Measurements from ENCODE around the gene DDOST. TPM values are rescaled to one million over a fixed set of nuclear protein-coding genes. Genes with fewer than 3 reads are reported as not detected.

The DDOST gene
- polyA plus RNA-seq (2013, experiment 1 of 2; ENCODE audit: insufficient read length): 342 TPM
- 309 TPM for polyA plus RNA-seq (2013, experiment 2 of 2; ENCODE audit: insufficient read length)

- peak; percentile 98 for DNase-seq
These were observed at the start of gene DDOST for GRCh38 chr1:20661207-20662109. Gene DDOST (minus strand): TSS chr1:20661369. CDS start chr1:20661350, 19 bp downstream.

GRCh38 chr1:20710469-20711284, 49.5 kb upstream of the DDOST start:
- DNase-seq: no peak

- no peak for DNase-seq
These were observed 48.7 kb upstream of the DDOST start for GRCh38 chr1:20709868-20710267.

- DNase-seq: no peak
These were observed 47.7 kb upstream of the DDOST start for GRCh38 chr1:20708891-20709290.

GRCh38 chr1:20708057-20708456, 46.9 kb upstream of the DDOST start:
- no peak for DNase-seq

GRCh38 chr1:20706841-20707240, 45.7 kb upstream of the DDOST start:
- no peak for DNase-seq

GRCh38 chr1:20705203-20705755, 44.1 kb upstream of the DDOST start:
- no peak for DNase-seq

- DNase-seq: no peak
These were observed 43.4 kb upstream of the DDOST start for GRCh38 chr1:20704390-20705202.

- no peak for DNase-seq
These were observed 42.1 kb upstream of the DDOST start for GRCh38 chr1:20703124-20703756.

GRCh38 chr1:20702416-20702815, 41.2 kb upstream of the DDOST start:
- DNase-seq: no peak

GRCh38 chr1:20701847-20702246, 40.7 kb upstream of the DDOST start:
- DNase-seq: no peak

GRCh38 chr1:20701446-20701845, 40.3 kb upstream of the DDOST start:
- no peak for DNase-seq

GRCh38 chr1:20700636-20701215, 39.6 kb upstream of the DDOST start:
- no peak for DNase-seq

- DNase-seq: no peak
These were observed 38.4 kb upstream of the DDOST start for GRCh38 chr1:20699558-20699957.

- peak; percentile 73 for DNase-seq
These were observed 37.2 kb upstream of the DDOST start for GRCh38 chr1:20698195-20698910.

GRCh38 chr1:20697563-20697962, 36.4 kb upstream of the DDOST start:
- DNase-seq: no peak

GRCh38 chr1:20696397-20697333, 35.5 kb upstream of the DDOST start:
- peak; percentile 96 for DNase-seq

GRCh38 chr1:20695515-20695914, 34.3 kb upstream of the DDOST start:
- no peak for DNase-seq

GRCh38 chr1:20693623-20694022, 32.5 kb upstream of the DDOST start:
- no peak for DNase-seq

All from fibroblast of skin of scalp (primary cell).